ENCODE measurements around the gene SYT9. TPM values are rescaled to one million over a fixed set of nuclear protein-coding genes. Genes with fewer than 3 reads are reported as not detected.

SYT9 gene
- total and polyA plus RNA-seq, 2 of the 8 experiments (the other 6 are each of a cell fraction or from before 2014, with no cell fraction given), result 1.5 to 2.9 TPM

GRCh38 chr11:7306900-7307299 lies 55.2 kb downstream of the SYT9 start:
- H2BK120ac ChIP-seq (replicated peaks; ENCODE audit: low read depth, low read length), result no peak overlapping the region
- H3K56ac ChIP-seq (replicated peaks; ENCODE audit: insufficient read length, low read depth, low read length), result no peak overlapping the region
- H3K4me3 ChIP-seq (ENCODE audit: extremely low read depth in 1 of 4, insufficient read depth in 2 of 4, low read depth in 3 of 4, low read length in 4 of 4), result no peak overlapping the region
- H3K79me1 ChIP-seq (ENCODE audit: low read depth, low read length), result no peaks in the 10 kb centered on the region
- no peaks in the 10 kb centered on the region for H3K23me2 ChIP-seq (ENCODE audit: low read depth, low read length)
- no peaks in the 10 kb centered on the region for H3K36me3 ChIP-seq (ENCODE audit: control insufficient read depth in 2 of 4, insufficient read depth in 4 of 4, low read length in 3 of 4)
- H3K23ac ChIP-seq (ENCODE audit: insufficient read length), result no peak overlapping the region
- WGBS, 2 experiments (ENCODE audit: extremely low coverage in 1 of 2, insufficient coverage in 1 of 2, insufficient read length in 1 of 2, insufficient replicate concordance in 2 of 2, low coverage in 1 of 2, low lambda C conversion rate in 2 of 2, missing lambda C conversion rate in 1 of 2), result 94% methylated on average over 2 of the region's 2 CpGs; no CpG with 5 or more reads in 1 of the 2 experiments
- no peak overlapping the region for H2AK5ac ChIP-seq (ENCODE audit: low read depth, low read length)
- DNase-seq (ENCODE audit: low read depth in 1 of 2, low spot score in 2 of 2) (no peak), FAIRE-seq (no peak)
- H3K14ac ChIP-seq (ENCODE audit: insufficient read length), result no peak overlapping the region
- H3K9ac ChIP-seq (replicated peaks in 1 of 4; ENCODE audit: extremely low read depth in 1 of 4, low read depth in 3 of 4, low read length in 3 of 4), result no peak overlapping the region
- H3K27ac ChIP-seq (ENCODE audit: low read depth, low read length), result no peak overlapping the region
- no peaks in the 10 kb centered on the region for H3K4me1 ChIP-seq (replicated peaks in 1 of 4; ENCODE audit: control insufficient read depth in 3 of 4, insufficient read depth in 4 of 4, low read length in 3 of 4)
- H2AFZ ChIP-seq (ENCODE audit: low read length), result no peak overlapping the region
- H4K20me1 ChIP-seq (replicated peaks in 1 of 2; ENCODE audit: control insufficient read depth in 1 of 2, insufficient read depth in 2 of 2, low read length in 2 of 2), result no peaks in the 10 kb centered on the region
- no peak overlapping the region for H2BK5ac ChIP-seq (ENCODE audit: low read depth, low read length)
- H3K27me3 ChIP-seq (replicated peaks in 1 of 4; ENCODE audit: control insufficient read depth in 3 of 4, extremely low read depth in 1 of 4, insufficient read depth in 3 of 4, low read length in 3 of 4), result no peaks in the 10 kb centered on the region
- no peak overlapping the region for H4K91ac ChIP-seq (replicated peaks; ENCODE audit: insufficient read length, low read length)
- no peak overlapping the region for H2BK12ac ChIP-seq (ENCODE audit: low read depth, low read length)
- no peaks in the 10 kb centered on the region for H3K79me2 ChIP-seq (ENCODE audit: control insufficient read depth in 1 of 2, insufficient read depth in 2 of 2, low read length in 2 of 2)
- no peak overlapping the region for H4K8ac ChIP-seq (ENCODE audit: extremely low read depth, insufficient read depth, low read length)
- TF ChIP-seq SRF (IDR thresholded peaks at IDR 0.05; ENCODE audit: low read depth, low read length), result no peak
- TF ChIP-seq JUND (IDR thresholded peaks at IDR 0.05; ENCODE audit: low read length), result no peak
- no peak for TF ChIP-seq CHD1 (IDR thresholded peaks at IDR 0.05; ENCODE audit: low read depth, low read length)
- no peak for TF ChIP-seq RFX5 (IDR thresholded peaks at IDR 0.05; ENCODE audit: borderline replicate concordance, low read depth, low read length)
- TF ChIP-seq YY1 (IDR thresholded peaks at IDR 0.05; ENCODE audit: low read depth, low read length), result no peak
- H3K4ac ChIP-seq (replicated peaks; ENCODE audit: insufficient read length, low read depth, low read length), result no peak overlapping the region
- no peak overlapping the region for H3K4me2 ChIP-seq (ENCODE audit: insufficient read depth in 1 of 2, low read depth in 2 of 2, low read length in 2 of 2)
- no peak overlapping the region for H4K5ac ChIP-seq (ENCODE audit: insufficient read length, low read depth, low read length)
- H3K9me3 ChIP-seq (ENCODE audit: insufficient read depth in 2 of 2, low read depth in 1 of 2, low read length in 1 of 2), result no peaks in the 10 kb centered on the region
- POLR2A ChIA-PET (ENCODE audit: partially characterized antibody), result no interaction called here
- CTCF ChIA-PET (ENCODE audit: partially characterized antibody), result interaction anchor here (1.5 to 1.8 kb wide), 2 partner anchors 29 to 46 kb away, joined by 4 read pairs; no protein-coding TSS in a partner anchor
- no peak overlapping the region for H2BK15ac ChIP-seq (ENCODE audit: low read length)
- H3K18ac ChIP-seq (ENCODE audit: extremely low read depth, low read length), result no peak overlapping the region
- H2BK20ac ChIP-seq (ENCODE audit: low read length), result no peak overlapping the region

Data from H1 (cell line).